ENCODE results near the gene BCKDHA. TPM values are rescaled to one million over a fixed set of nuclear protein-coding genes. Genes with fewer than 3 reads are reported as not detected.

Gene BCKDHA
- total RNA-seq: 34.5 and 36.2 TPM in 2 replicates

GRCh38 chr19:41397086-41398049 is at the start of gene BCKDHA, which contains the start of gene EXOSC5:
Gene BCKDHA (plus strand): TSS chr19:41397818. CDS start chr19:41397828, 10 bp downstream.
Gene EXOSC5 (minus strand): TSS chr19:41397359. CDS start chr19:41397328, 31 bp downstream.

GRCh38 chr19:41353466-41354342 is 43.9 kb upstream of the BCKDHA start, which contains the start of gene TGFB1:
Gene TGFB1 (minus strand): TSS chr19:41353922. CDS start chr19:41353044, 878 bp downstream.

GRCh38 chr19:41363753-41364523 is 33.7 kb upstream of the BCKDHA start, which contains the start of gene B9D2:
Gene B9D2 (minus strand): TSS chr19:41364149. CDS start chr19:41363519, 630 bp downstream.

GRCh38 chr19:41376241-41376997 is 21.2 kb upstream of the BCKDHA start, which contains the start of gene TMEM91:
Gene TMEM91 (plus strand): TSS chr19:41376533. CDS start chr19:41378310, 1,777 bp downstream.

GRCh38 chr19:41426952-41427646 is 29.5 kb downstream of the BCKDHA start, which contains the start of gene B3GNT8:
Gene B3GNT8 (minus strand): TSS chr19:41427374. CDS start chr19:41426778, 596 bp downstream.

GRCh38 chr19:41439441-41440222 is 42.0 kb downstream of the BCKDHA start, which contains the start of gene DMAC2:
Gene DMAC2 (minus strand): TSS chr19:41439912. CDS start chr19:41439899, 13 bp downstream.

GRCh38 chr19:41442473-41443355 is 45.1 kb downstream of the BCKDHA start, which contains the start of gene ERICH4:
Gene ERICH4 (plus strand): TSS chr19:41443156. CDS start chr19:41443170, 14 bp downstream.

Other genes with a start within 250 kb of the BCKDHA start
- gene CYP2S1, start 204.6 kb upstream of the BCKDHA start, total RNA-seq: 4.7 and 5.3 TPM in 2 replicates
- 183 and 196 TPM in 2 replicates for gene AXL, start 178.6 kb upstream of the BCKDHA start, total RNA-seq
- gene HNRNPUL1, start 133.4 kb upstream of the BCKDHA start, total RNA-seq: 138 and 141 TPM in 2 replicates
- 10.6 and 14.3 TPM in 2 replicates for gene CCDC97, start 87.6 kb upstream of the BCKDHA start, total RNA-seq
- gene TGFB1, start 43.9 kb upstream of the BCKDHA start, total RNA-seq: 25.4 and 40.8 TPM in 2 replicates
- 10.2 TPM in 2 replicates for gene B9D2, start 33.7 kb upstream of the BCKDHA start, total RNA-seq
- gene TMEM91, start 21.3 kb upstream of the BCKDHA start, total RNA-seq: 5.8 and 10.5 TPM in 2 replicates
- 24.9 and 27.6 TPM in 2 replicates for gene EXOSC5, start 459 bp upstream of the BCKDHA start, total RNA-seq
- 0.87 and 1.5 TPM in 2 replicates for gene B3GNT8, start 29.6 kb downstream of the BCKDHA start, total RNA-seq
- gene DMAC2, start 42.1 kb downstream of the BCKDHA start, total RNA-seq: 55.4 and 56.9 TPM in 2 replicates
- not detected in 2 replicates for gene ERICH4, start 45.3 kb downstream of the BCKDHA start, total RNA-seq
- gene CEACAM21, start 178.3 kb downstream of the BCKDHA start, total RNA-seq: 2.5 and 14.9 TPM in 2 replicates
- gene CEACAM4, start 229.3 kb downstream of the BCKDHA start, total RNA-seq: not detected in 2 replicates